ENCODE measurements around the gene SLC25A33. TPM values are rescaled to one million over a fixed set of nuclear protein-coding genes. Genes with fewer than 3 reads are reported as not detected.

Gene SLC25A33
- total RNA-seq, 4 donors from 2014 or later, result 40.3 to 88.6 (median 49.1) TPM

- no peak for DNase-seq
- in situ Hi-C loops (cut with MboI; ENCODE audit: low sequenced_read_pairs in 4 of 4), result loop anchor here in 2 of 4 donors (5.0 kb wide), 2 partner anchors 71 to 81 kb away; no protein-coding TSS in a partner anchor
- ATAC-seq, result peak in 1 of 2 donors; percentile 45
Measured at GRCh38 chr1:9573723-9574122, 34.5 kb downstream of the SLC25A33 start.

DNA sequence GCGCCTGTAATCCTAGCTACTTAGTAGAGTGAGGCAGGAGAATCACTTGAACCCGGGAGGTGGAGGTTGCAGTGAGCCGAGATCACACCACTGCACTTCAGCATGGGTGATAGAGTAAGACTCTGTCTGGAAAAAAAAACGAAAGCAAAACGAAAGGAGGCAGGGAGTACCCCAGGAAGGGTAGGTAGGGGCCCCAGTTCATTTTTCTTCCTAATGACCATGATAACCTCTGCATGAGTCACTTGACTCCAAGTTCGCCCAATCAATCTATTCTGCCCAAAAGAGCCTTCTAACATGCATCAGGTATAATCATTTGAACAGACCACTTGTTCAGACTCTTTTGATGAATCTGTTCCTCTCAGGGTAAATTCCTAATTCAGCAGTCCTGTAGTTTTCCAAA, 36.2 kb downstream of the SLC25A33 start:
- intact Hi-C loops (cut with DNase I; ENCODE audit: low total_unique reads), result no loop called here
- DNase-seq, result no peak
- Histone ChIP-seq H3K4me1 (peaks cover 11 to 16% of the 10 kb centered on the region in 2 donors), H3K4me3 (no peak overlapping the region), H3K27ac (no peak overlapping the region), H3K36me3 (peaks cover 0 to 48% of the 10 kb centered on the region in 2 donors), H3K27me3 (no peaks in the 10 kb centered on the region), H3K9me3 (no peaks in the 10 kb centered on the region)
- no peak for ATAC-seq
- no peak for TF ChIP-seq POLR2A (IDR thresholded peaks at IDR 0.05)
- TF ChIP-seq CTCF (IDR thresholded peaks at IDR 0.05 in 4 of 5, conservative IDR thresholded peaks at IDR 0.05 in 1 of 5), result no peak
- in situ Hi-C loops (cut with MboI; ENCODE audit: low sequenced_read_pairs in 4 of 4), result no loop called here

More at GRCh38 chr1:9573723-9574122, 34.5 kb downstream of the SLC25A33 start:
- H3K9me3 ChIP-seq, result no peaks in the 10 kb centered on the region
- peak in 4 of 5 experiments; percentile 13 to 42 (median 32) for TF ChIP-seq CTCF (IDR thresholded peaks at IDR 0.05 in 4 of 5, conservative IDR thresholded peaks at IDR 0.05 in 1 of 5)
- no peak for TF ChIP-seq POLR2A (IDR thresholded peaks at IDR 0.05)
- H3K27ac ChIP-seq, result peak overlapping the region in 2 of 4 donors; percentile 1 to 43
- H3K27me3 ChIP-seq, result no peaks in the 10 kb centered on the region
- H3K36me3 ChIP-seq, result peaks cover 0 to 40% of the 10 kb centered on the region in 2 donors
- H3K4me1 ChIP-seq, result peaks cover 11 to 20% of the 10 kb centered on the region in 2 donors
- intact Hi-C loops (cut with DNase I; ENCODE audit: low total_unique reads), result loop anchor here (1.0 kb wide), 1 partner anchor 78 kb away; no protein-coding TSS in a partner anchor
- no peak overlapping the region for H3K4me3 ChIP-seq

GRCh38 chr1:9576903-9577302, 37.6 kb downstream of the SLC25A33 start:
- no peak for DNase-seq
- Histone ChIP-seq H3K27me3 (no peaks in the 10 kb centered on the region), H3K36me3 (peaks cover 0 to 55% of the 10 kb centered on the region in 2 donors), H3K27ac (no peak overlapping the region), H3K4me3 (no peak overlapping the region), H3K9me3 (no peaks in the 10 kb centered on the region), H3K4me1 (peaks cover 11% of the 10 kb centered on the region in 2 donors)
- intact Hi-C loops (cut with DNase I; ENCODE audit: low total_unique reads) (no loop called here), in situ Hi-C loops (cut with MboI; ENCODE audit: low sequenced_read_pairs in 4 of 4) (no loop called here)
- no peak for ATAC-seq
- TF ChIP-seq CTCF (IDR thresholded peaks at IDR 0.05 in 4 of 5, conservative IDR thresholded peaks at IDR 0.05 in 1 of 5) (no peak), POLR2A (IDR thresholded peaks at IDR 0.05) (no peak)

DNA sequence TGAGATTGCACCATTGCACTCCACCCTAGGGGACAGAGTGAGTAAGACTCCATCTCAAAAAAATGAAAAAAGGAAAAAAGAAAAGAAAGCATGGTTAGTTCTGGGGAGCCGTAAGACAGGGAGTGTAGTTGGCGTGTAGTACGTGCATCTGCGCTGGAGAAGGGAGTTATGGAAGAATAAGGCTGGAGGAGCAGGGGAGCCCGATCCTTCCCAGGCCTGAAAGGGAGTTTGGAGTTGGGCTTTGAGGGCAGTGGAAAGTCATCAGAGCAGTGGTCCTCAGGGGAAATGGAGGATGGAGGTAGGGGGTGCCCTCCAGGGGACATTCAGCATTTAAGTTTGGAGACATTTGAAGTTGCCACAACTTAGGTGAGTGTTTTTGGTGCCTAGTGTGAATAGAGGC, 38.2 kb downstream of the SLC25A33 start:
- Histone ChIP-seq H3K4me1 (peaks cover 5 to 11% of the 10 kb centered on the region in 2 donors), H3K27ac (no peak overlapping the region), H3K36me3 (peaks cover 0 to 55% of the 10 kb centered on the region in 2 donors), H3K9me3 (no peaks in the 10 kb centered on the region), H3K4me3 (no peak overlapping the region), H3K27me3 (no peaks in the 10 kb centered on the region)
- TF ChIP-seq CTCF (IDR thresholded peaks at IDR 0.05 in 4 of 5, conservative IDR thresholded peaks at IDR 0.05 in 1 of 5) (no peak), POLR2A (IDR thresholded peaks at IDR 0.05) (no peak)
- ATAC-seq (no peak), DNase-seq (peak in 1 of 2 donors; percentile 9)
- in situ Hi-C loops (cut with MboI; ENCODE audit: low sequenced_read_pairs in 4 of 4), result no loop called here
- intact Hi-C loops (cut with DNase I; ENCODE audit: low total_unique reads), result no loop called here

DNA sequence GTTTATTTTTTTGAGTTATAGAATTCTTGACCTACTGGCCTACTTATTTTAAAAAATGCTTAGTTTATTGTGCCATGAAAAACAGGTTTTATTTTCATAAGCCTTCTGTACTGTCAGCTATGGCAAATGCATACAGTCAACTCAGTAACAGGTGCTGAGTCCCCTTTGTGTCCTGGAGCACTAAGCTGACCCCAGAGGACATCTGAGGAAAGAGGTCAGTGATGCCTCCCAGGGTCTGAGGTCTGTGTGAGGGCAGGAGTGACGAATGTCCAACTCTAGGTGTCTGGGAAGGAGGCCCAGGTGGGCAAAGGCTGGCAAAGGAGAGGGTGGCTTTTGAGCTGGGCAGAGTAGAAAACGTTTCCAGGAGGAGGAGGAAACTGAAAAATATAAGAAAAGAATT, 41.7 kb downstream of the SLC25A33 start:
- in situ Hi-C loops (cut with MboI; ENCODE audit: low sequenced_read_pairs in 4 of 4), result no loop called here
- intact Hi-C loops (cut with DNase I; ENCODE audit: low total_unique reads), result no loop called here
- no peak for ATAC-seq

More for the DNA sequence above, 41.7 kb downstream of the SLC25A33 start:
- H3K9me3 ChIP-seq, result no peaks in the 10 kb centered on the region
- no peak overlapping the region for H3K27ac ChIP-seq
- TF ChIP-seq POLR2A (IDR thresholded peaks at IDR 0.05) (no peak), CTCF (IDR thresholded peaks at IDR 0.05 in 4 of 5, conservative IDR thresholded peaks at IDR 0.05 in 1 of 5) (no peak)
- DNase-seq, result peak in 1 of 2 donors; percentile 2
- no peaks in the 10 kb centered on the region for H3K27me3 ChIP-seq
- H3K4me1 ChIP-seq, result no peaks in the 10 kb centered on the region
- H3K4me3 ChIP-seq, result no peak overlapping the region
- H3K36me3 ChIP-seq, result peaks cover 0 to 61% of the 10 kb centered on the region in 2 donors
